Cardiac fibroblast (primary cell): ENCODE data around the gene PEDS1.
"Not testable (repeated sequence)": the region's sequence is repeated elsewhere in the genome, so short reads cannot be mapped to it uniquely, and the experiment has no call there.

Experiments
- DNase-seq, 2 donors: peaks; one replicate each; pipeline versions ENCODE4 v3.0.0 to v3.0.0-alpha.2; 2010; ENCODE audit warnings: low read depth in 2 of 2
- H3K4me3 ChIP-seq, 2 donors: replicated peaks in 1 of 2; 1 replicate in 1 of 2; 2 replicates in 1 of 2; pipeline ENCODE4 v1.5.1; 2011; ENCODE audit warnings: low read depth in 2 of 2, low read length in 2 of 2, mild to moderate bottlenecking in 2 of 2, moderate library complexity in 1 of 2
- CTCF ChIP-seq: IDR thresholded peaks from one replicate; pipeline ENCODE4 v1.5.1; 2011; ENCODE audit warnings: low read depth, mild to moderate bottlenecking, low read length, inconsistent platforms

The PEDS1 gene

GRCh38 chr20:50153500-50154377, at the start of gene PEDS1:
Gene PEDS1, minus strand, starts transcription at chr20:50153723. Its CDS starts 86 bp downstream, at chr20:50153637.
- no peak for TF ChIP-seq CTCF
- peak; percentile 84 to 95 for DNase-seq
- H3K4me3 ChIP-seq: peak within 1 kb of the TSS; percentile 94 to 96

DNA sequence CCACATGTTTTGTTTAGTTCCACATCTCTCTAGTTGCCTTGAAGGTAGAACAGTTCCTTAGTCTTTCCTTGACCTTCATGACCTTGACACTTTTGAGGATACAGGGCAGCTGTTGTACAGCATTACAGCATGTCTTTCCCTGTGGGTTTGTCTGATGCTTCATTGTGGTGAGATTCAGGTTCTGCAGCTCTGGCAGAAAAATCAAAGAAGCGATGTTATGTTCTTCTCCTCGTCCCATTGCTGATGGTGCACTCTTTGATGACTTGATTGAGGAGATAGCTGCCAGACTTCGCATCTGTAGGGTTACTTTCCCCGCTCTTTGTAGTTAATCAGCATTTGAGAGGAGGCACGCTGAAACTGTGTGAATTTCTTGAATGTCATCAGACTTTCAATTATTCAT, 49.2 kb upstream of the PEDS1 start:
- no peak for TF ChIP-seq CTCF
- no peak overlapping the region for H3K4me3 ChIP-seq
- DNase-seq: no peak

- H3K4me3 ChIP-seq, DNase-seq: not testable (repeated sequence)
Measured at GRCh38 chr20:50201710-50202109, 48.2 kb upstream of the PEDS1 start.

- H3K4me3 ChIP-seq: no peak overlapping the region
- TF ChIP-seq CTCF: no peak
- no peak for DNase-seq
Measured at GRCh38 chr20:50200482-50201104, 47.1 kb upstream of the PEDS1 start.

GRCh38 chr20:50199703-50200102, 46.2 kb upstream of the PEDS1 start:
- TF ChIP-seq CTCF: no peak
- no peak overlapping the region for H3K4me3 ChIP-seq
- DNase-seq: no peak

DNA sequence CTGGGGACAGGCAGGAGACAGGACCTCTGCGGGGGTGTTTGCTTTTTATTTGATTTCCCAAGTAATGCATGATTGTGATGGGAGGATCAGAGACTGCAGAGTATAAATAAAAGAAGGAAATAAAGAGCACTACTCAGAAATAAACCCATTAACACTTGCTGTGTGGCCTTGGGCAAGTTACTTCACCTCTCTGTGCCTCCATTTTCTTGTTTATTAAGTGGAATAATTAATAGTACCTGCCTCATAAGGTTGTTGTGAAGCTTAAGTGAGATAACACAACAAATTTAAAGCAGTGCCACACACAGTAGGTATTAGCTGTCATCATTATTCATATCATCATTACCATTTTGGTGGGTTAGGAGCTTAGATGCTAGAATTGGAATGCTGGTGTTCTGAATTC, 45.2 kb upstream of the PEDS1 start:
- DNase-seq: no peak
- no peak for TF ChIP-seq CTCF
- no peak overlapping the region for H3K4me3 ChIP-seq

- TF ChIP-seq CTCF: no peak
- no peak for DNase-seq
- H3K4me3 ChIP-seq: no peak overlapping the region
Measured at GRCh38 chr20:50198180-50198666, 44.7 kb upstream of the PEDS1 start.
